GM10248 (cell line): Measurements from ENCODE around the gene CD300A.

ENCODE experiments used
- CTCF ChIA-PET: fragments of 300-600 bp; sonication (Branson Sonifier 250); formaldehyde crosslinking; extraction: SDS; loops from one replicate; lab custom pipeline; 2021; ENCODE audit warnings: antibody characterized with exemption; lab: Yijun Ruan, JAX
- POLR2A ChIA-PET: fragments of 350-650 bp; sonication (Branson Sonifier 250); formaldehyde crosslinking; extraction: SDS; loops from one replicate; lab custom pipeline; 2020; ENCODE audit warnings: antibody characterized with exemption; lab: Yijun Ruan, JAX
- DNase-seq: peaks from one replicate; pipeline ENCODE4 v3.0.0; 2012; ENCODE audit errors: extremely low spot score
- CTCF ChIP-seq: IDR thresholded peaks from 2 replicates; pipeline ENCODE4 v1.5.1; 2012; ENCODE audit warnings: mild to moderate bottlenecking, low read depth; ENCODE audit errors: extremely low read depth, missing control alignments, control extremely low read depth

The CD300A gene

DNA sequence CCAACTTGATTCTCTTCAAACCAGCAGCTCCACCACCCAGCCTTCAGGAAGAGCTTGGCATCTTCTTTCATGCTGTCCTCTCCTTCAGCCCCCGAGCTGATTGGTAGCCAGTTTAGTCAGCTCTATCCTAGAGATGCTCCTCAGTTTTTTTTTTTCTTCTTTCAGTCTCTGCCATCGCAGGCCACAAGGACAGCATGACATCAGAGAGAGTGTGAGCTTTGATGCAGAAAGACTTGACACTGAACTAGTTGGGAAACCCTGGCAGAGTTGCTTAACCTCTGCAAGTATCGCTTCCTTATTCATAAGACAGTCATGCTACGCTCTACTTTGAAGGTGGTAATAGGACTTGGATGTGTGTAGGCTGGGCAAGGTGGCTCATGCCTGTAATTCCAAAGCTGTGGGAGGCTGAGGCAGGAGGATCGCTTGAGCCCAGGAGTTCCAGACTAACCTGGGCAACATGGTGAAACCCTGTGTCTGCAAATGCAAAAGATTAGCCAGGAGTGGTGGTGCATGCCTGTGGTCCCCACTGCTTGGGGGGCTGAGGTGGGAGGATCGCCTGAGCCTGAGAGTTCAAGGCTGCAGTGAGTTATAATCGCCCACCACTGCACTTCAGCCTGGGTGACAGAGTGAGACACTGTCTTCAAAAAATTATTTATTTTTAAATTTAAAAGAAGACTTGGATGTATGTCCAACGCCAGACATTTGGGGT, 62.2 kb downstream of the CD300A start:
- CTCF ChIA-PET: interaction anchor here (0.8 to 7.7 kb wide), 6 partner anchors 17 to 243 kb away, joined by 3 to 68 read pairs (median 9); partner anchors contain the start of gene GPR142
- TF ChIP-seq CTCF: no peak
- POLR2A ChIA-PET: no interaction called here
- peak; percentile 77 for DNase-seq

DNA sequence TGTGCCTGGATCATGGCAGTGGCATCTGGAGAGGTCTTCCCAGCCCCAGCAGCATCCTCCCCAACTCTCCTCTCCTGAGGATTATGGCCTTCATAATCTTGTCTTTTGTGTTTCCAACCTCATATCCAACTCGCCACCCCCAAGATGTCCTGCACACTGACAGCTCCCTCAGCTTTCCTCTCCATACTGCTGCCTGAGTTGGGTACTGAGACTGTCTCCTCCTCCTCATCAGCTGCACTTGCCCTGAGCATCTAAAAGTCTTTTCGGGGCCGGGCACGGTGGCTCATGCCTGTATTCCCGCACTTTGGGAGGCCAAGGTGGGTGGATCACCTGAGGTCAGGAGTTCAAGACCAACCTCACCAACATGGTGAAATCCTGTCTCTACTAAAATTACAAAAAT, 62.8 kb downstream of the CD300A start:
- ChIA-PET POLR2A (no interaction called here), CTCF (interaction anchor here (1.6 to 7.7 kb wide), 4 partner anchors 35 to 161 kb away, joined by 4 to 68 read pairs (median 36); partner anchors contain the start of gene GPR142)
- DNase-seq: no peak
- no peak for TF ChIP-seq CTCF

GRCh38 chr17:74530831-74531150, 64.4 kb downstream of the CD300A start:
- ChIA-PET POLR2A (no interaction called here), CTCF (interaction anchor here (1.2 to 7.7 kb wide), 7 partner anchors 10 to 163 kb away, joined by 3 to 68 read pairs (median 4); partner anchors contain the start of gene GPR142)

DNA sequence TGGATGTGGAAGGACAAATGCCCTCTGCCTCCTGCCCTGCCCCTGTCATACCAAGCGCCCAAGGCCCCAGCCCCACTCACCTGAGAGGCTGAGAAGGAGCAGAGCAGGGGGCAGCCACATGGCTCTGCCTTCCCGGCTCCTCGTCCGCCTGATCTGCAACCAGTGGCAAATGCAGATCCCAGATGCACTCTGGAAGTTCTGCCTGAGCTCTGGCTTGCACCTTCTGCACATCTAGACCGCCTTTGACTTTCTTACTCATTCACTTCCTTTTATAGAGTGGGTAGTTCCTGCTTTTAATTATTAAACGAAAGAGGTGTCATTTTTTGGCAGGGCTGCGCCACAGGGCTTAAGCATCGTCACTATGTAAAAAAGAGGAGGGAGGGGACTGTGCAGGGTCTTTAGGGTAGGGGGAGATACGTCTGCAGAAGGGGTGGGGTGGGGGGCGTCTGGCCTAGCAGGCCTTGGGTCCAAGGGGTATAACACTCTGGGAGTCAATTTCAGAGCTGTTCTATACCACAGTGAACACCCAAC, 64.9 kb downstream of the CD300A start, which contains the start of gene CD300LB:
CD300LB (minus strand) TSS at position 245 of the 531 bp plus-strand sequence; CDS start at position 120, 125 bp downstream.
- ChIA-PET CTCF (interaction anchor here (1.0 to 7.7 kb wide), 13 partner anchors 11 to 235 kb away, joined by 3 to 68 read pairs (median 3); partner anchors contain the start of gene GPR142), POLR2A (no interaction called here)
- DNase-seq: peak; percentile 45
- TF ChIP-seq CTCF: no peak

More at GRCh38 chr17:74530831-74531150, 64.4 kb downstream of the CD300A start:
- DNase-seq: no peak
- no peak for TF ChIP-seq CTCF

DNA sequence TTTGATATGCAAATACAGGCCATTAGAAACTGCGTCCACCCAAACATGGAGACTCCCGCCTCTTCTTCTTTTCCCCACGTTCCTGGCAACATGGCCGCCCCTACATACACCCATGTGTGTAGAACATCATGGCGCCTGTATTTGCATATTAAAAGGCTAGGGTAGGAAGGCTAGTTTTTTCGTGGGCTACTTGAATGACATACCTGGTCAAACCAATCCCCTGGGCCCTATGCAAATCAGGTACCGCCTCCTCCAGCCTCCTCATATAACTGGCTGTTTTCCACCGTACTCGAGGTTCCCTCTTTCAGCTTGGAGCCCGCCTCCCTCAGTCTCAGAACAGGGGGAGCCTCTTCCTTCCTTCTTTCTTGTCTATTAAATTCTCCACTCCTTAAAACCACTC, 65.7 kb downstream of the CD300A start:
- POLR2A ChIA-PET: no interaction called here
- DNase-seq: peak; percentile 16
- TF ChIP-seq CTCF: no peak
- CTCF ChIA-PET: interaction anchor here (0.8 to 7.7 kb wide), 32 partner anchors 12 to 236 kb away, joined by 3 to 68 read pairs (median 3); partner anchors contain the start of genes CD300C and GPR142
